Measurements from ENCODE around the gene FANK1.

DNA sequence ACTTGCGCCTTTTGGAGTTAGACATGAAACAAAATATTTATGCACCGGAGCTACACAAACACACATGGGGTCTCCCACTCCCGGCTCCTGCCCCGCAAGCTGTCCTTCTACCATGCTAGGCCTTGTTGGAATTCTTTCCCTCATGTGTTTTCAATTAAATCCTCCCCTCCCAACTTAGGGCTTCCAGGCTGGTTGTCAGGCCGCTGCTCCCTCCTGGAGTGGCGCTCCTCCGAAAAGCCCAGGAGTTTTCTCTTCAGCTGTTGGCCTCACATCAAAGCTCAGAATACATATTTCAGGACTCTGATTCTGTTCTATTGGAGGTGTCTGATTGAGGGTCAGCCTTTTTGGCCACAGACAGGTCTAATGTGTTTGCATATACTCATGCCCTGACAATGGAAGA lies 113.3 kb downstream of the FANK1 start:
- TF ChIP-seq, protein P1, sequence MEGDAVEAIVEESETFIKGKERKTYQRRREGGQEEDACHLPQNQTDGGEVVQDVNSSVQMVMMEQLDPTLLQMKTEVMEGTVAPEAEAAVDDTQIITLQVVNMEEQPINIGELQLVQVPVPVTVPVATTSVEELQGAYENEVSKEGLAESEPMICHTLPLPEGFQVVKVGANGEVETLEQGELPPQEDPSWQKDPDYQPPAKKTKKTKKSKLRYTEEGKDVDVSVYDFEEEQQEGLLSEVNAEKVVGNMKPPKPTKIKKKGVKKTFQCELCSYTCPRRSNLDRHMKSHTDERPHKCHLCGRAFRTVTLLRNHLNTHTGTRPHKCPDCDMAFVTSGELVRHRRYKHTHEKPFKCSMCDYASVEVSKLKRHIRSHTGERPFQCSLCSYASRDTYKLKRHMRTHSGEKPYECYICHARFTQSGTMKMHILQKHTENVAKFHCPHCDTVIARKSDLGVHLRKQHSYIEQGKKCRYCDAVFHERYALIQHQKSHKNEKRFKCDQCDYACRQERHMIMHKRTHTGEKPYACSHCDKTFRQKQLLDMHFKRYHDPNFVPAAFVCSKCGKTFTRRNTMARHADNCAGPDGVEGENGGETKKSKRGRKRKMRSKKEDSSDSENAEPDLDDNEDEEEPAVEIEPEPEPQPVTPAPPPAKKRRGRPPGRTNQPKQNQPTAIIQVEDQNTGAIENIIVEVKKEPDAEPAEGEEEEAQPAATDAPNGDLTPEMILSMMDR (IDR thresholded peaks at IDR 0.05; ENCODE audit: low read length) = no peak
- TF ChIP-seq EZH2 (optimal IDR thresholded peaks at IDR 0.05; ENCODE audit: low read depth, low read length) (no peak), EZH2phosphoT487 (IDR thresholded peaks at IDR 0.05; ENCODE audit: low read length) (no peak)

All from MM.1S (cell line).